GM23248 (cell line): ENCODE measurements around the gene IGFN1.

Experiments used
- EZH2 ChIP-seq: fragments of 200-600 bp; sonication (generic); IDR thresholded peaks from 2 replicates; pipeline ENCODE4 v1.6.1; 2018; ENCODE audit warnings: antibody characterized with exemption, mild to moderate bottlenecking; ENCODE audit not compliant: insufficient read depth, poor library complexity, severe bottlenecking
- EZH2phosphoT487 ChIP-seq: fragments of 200-600 bp; sonication (generic); IDR thresholded peaks from 2 replicates; pipeline ENCODE4 v1.6.1; 2018; ENCODE audit warnings: antibody characterized with exemption, moderate library complexity, mild to moderate bottlenecking, low read depth; ENCODE audit not compliant: insufficient read depth

DNA sequence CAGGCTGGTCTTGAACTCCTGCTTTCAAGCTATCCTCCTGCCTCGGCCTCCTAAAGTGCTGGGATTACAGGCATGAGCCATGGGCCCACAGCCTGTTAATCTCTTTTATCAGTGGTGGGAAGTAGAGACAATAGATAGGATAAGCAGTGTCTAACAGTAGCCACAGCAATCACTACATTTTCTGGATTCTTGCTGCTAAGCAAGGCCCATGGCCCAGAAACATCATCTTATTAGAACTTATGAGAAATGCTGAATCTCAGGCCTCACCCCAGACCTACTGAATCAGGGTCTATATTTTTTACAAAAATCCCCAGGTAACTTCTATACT lies 29.7 kb downstream of the IGFN1 start:
- TF ChIP-seq EZH2 (no peak), EZH2phosphoT487 (no peak)
